Measurements from ENCODE around the gene RGS11. TPM values are rescaled to one million over a fixed set of nuclear protein-coding genes. Genes with fewer than 3 reads are reported as not detected.

RGS11 gene
- total and polyA plus RNA-seq, 2 of the 4 experiments (the other 2 are of a cell fraction) = under 0.01 to 0.48 TPM

DNA sequence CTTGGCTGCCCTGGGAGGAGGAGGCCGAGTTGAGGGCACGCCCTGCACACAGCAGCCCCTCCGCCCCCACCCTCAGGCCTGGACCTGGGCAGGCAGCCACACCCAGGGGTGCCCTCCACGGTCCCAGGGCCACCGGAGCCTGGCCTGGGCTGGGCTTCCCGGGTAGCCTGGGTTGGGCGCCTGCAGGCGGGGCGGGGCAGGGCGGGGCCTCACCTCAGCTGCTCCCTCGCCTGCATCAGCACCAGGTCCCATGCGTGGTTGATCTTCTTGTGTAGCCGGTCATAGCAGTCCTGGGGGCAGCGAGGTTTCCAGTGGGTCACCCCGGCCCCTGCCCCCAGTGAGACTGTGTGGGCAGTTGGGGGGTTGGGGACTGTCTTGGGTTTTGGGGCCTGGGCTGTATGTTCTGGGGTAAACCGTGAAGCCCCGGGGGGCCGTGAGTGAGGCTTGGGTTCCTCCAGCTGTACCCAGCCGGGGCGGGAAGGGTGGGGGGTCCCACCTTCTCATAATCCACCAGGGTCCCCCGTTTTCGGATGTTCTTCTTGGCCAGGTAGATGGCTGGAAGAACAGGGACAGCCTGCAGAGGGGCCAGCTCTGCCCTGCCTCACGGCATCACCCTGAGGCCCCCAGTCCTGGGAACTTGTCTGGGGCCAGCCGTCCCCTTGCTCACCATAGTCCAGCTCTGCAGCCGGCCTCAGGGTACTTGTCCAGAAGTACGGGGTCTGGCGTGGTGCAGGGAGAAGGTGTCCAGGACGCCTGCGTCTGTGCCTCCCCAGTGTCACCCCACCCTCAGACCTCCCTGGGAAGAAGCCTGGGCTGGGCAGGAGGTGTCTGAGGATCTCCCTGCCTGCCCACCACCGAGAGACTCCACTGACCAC, 2.0 kb downstream of the RGS11 start:
- intact Hi-C loops (cut with micrococcal nuclease) (no loop called here), in situ Hi-C loops (cut with MboI; ENCODE audit: low sequenced_read_pairs) (no loop called here), dilution Hi-C loops (cut with HindIII; ENCODE audit: low sequenced_read_pairs, unreplicated experiment) (no loop called here)
- H3K14ac ChIP-seq (replicated peaks; ENCODE audit: low read depth, low read length) = no peak overlapping the region
- no peak overlapping the region for H2BK20ac ChIP-seq (ENCODE audit: low read depth, low read length)
- H4K5ac ChIP-seq (ENCODE audit: low read depth, low read length) = no peak overlapping the region
- H3K23ac ChIP-seq (ENCODE audit: low read depth, low read length) = no peak overlapping the region
- peaks cover 21% of the 10 kb centered on the region; the same call in 1 of the 2 replicates for H3K27me3 ChIP-seq (ENCODE audit: control insufficient read depth, insufficient read depth, low read length)
- POLR2A ChIA-PET (ENCODE audit: unreplicated experiment) = no interaction called here
- peaks cover 3% of the 10 kb centered on the region; the same call in 1 of the 2 replicates for H3K4me1 ChIP-seq (ENCODE audit: control insufficient read depth, insufficient read depth, low read length)
- no peak overlapping the region for H3K9ac ChIP-seq (ENCODE audit: low read depth, low read length)
- no peak overlapping the region for H2BK120ac ChIP-seq (ENCODE audit: low read depth, low read length)
- no peaks in the 10 kb centered on the region for H4K20me1 ChIP-seq (ENCODE audit: insufficient read depth, low read length)
- no peak overlapping the region for H3K18ac ChIP-seq (ENCODE audit: low read depth, low read length)
- TF ChIP-seq CHD1 (IDR thresholded peaks at IDR 0.05; ENCODE audit: low read depth, low read length) = no peak
- TF ChIP-seq POLR2A (IDR thresholded peaks at IDR 0.05; ENCODE audit: low read depth, low read length) = no peak
- TF ChIP-seq RCOR1 (IDR thresholded peaks at IDR 0.05; ENCODE audit: insufficient replicate concordance, low read length) = no peak
- no peak for TF ChIP-seq RFX5 (IDR thresholded peaks at IDR 0.05; ENCODE audit: low read depth, low read length)
- no peak for TF ChIP-seq BHLHE40 (IDR thresholded peaks at IDR 0.05; ENCODE audit: low read depth, low read length)
- no peak for TF ChIP-seq RAD21 (IDR thresholded peaks at IDR 0.05; ENCODE audit: low read length)
- TF ChIP-seq MAZ (IDR thresholded peaks at IDR 0.05; ENCODE audit: borderline replicate concordance, low read depth, low read length) = no peak
- no peak overlapping the region for H4K8ac ChIP-seq (ENCODE audit: low read depth in 2 of 2, low read length in 2 of 2)
- no peak overlapping the region for H4K91ac ChIP-seq (ENCODE audit: insufficient read depth, low read depth, low read length)
- no peak overlapping the region for H2AFZ ChIP-seq (replicated peaks; ENCODE audit: low read length, poor library complexity)
- H3K4me3 ChIP-seq (ENCODE audit: insufficient read depth, low read depth, low read length) = no peak overlapping the region
- no TSS peak for BruUV-seq (replicated peaks)
- H3K4me2 ChIP-seq (ENCODE audit: low read depth, low read length) = no peak overlapping the region
- ATAC-seq (ENCODE audit: low read depth) = no peak
- no peak overlapping the region; the same call in 1 of the 2 replicates for H2AK5ac ChIP-seq (ENCODE audit: low read depth, low read length)
- H3K27ac ChIP-seq (ENCODE audit: insufficient read depth, low read length) = no peak overlapping the region
- CTCF ChIA-PET = no interaction called here
- H3K36me3 ChIP-seq (ENCODE audit: control insufficient read depth, insufficient read depth, low read length) = no peaks in the 10 kb centered on the region
- H3K79me1 ChIP-seq (ENCODE audit: low read depth in 1 of 2, low read length in 2 of 2) = no peaks in the 10 kb centered on the region
- DNase-seq = no peak
- no peak overlapping the region for H2BK5ac ChIP-seq (ENCODE audit: low read depth, low read length, poor library complexity, severe bottlenecking)
- no peak overlapping the region for H3K56ac ChIP-seq (ENCODE audit: extremely low read depth, insufficient read depth, low read length)
- no peaks in the 10 kb centered on the region for H3K9me3 ChIP-seq (ENCODE audit: control insufficient read depth, insufficient read depth, low read length)
- no peaks in the 10 kb centered on the region for H3K9me1 ChIP-seq (ENCODE audit: insufficient read depth, low read length)
- H2BK15ac ChIP-seq (ENCODE audit: low read depth, low read length) = no peak overlapping the region
- H3K4ac ChIP-seq (ENCODE audit: low read depth, low read length) = no peak overlapping the region
- WGBS, 2 experiments (ENCODE audit: extremely low coverage in 2 of 2, insufficient read length in 1 of 2) = no CpG with 5 or more reads among the region's 30 CpGs
- no peak overlapping the region for H2AK9ac ChIP-seq (replicated peaks; ENCODE audit: low read depth, low read length, poor library complexity)
